ENCODE data around the gene BCKDHB.

The BCKDHB gene

DNA sequence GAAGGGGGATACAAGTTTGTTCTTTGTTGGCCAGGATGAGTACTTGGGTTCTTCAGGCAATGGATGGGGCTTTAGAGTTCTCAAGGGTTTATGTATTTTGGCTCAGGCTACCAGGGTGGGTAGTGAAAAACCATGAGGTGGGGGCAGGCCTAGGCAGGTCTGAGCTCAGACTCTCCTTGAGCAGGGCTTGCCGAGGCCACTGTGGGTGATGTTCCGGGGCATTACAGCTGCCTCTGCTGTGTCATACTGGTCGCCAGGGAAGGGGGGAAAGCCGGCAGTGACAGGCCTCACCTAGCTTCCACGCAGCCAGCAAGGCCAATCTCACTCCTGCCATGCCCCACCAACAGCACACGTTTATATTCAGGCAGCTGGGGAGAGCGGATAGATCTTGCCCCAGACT lies 79.6 kb downstream of the BCKDHB start:
- in situ Hi-C loops (cut with HindIII; ENCODE audit: low sequenced_read_pairs): no loop called here
- no peak for DNase-seq (ENCODE audit: low read depth)
- no peak for TF ChIP-seq CTCF (IDR thresholded peaks at IDR 0.05; ENCODE audit: low read depth, low read length, missing control alignments)

DNA sequence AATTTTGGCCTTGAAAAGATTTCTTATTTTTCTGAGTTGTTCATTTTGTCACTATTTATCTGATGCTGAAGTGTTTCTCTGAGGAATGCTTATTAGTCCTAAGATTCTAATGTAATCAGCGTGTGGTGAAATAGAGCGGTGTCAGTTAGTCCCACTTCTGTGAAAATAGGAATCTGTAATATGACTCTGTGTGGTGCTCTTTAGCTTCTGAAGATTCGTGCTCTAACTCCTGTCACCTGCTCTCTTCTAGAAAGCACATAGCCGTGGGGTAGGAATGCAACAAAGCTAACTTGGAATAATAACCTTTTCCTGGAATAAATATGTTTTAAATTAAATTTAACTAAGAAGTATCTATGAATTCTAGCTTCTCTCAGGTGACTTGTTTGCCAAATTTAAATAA lies 90.4 kb downstream of the BCKDHB start:
- H3K4me3 ChIP-seq (ENCODE audit: low read depth, low read length): no peak overlapping the region
- no peak for DNase-seq (ENCODE audit: low read depth)
- in situ Hi-C loops (cut with HindIII; ENCODE audit: low sequenced_read_pairs): no loop called here
- TF ChIP-seq CTCF (IDR thresholded peaks at IDR 0.05; ENCODE audit: low read depth, low read length, missing control alignments): no peak

More for the DNA sequence above, 79.6 kb downstream of the BCKDHB start:
- no peak overlapping the region for H3K4me3 ChIP-seq (ENCODE audit: low read depth, low read length)

GRCh38 chr6:80197474-80197873 lies 91.0 kb downstream of the BCKDHB start:
- no peak for TF ChIP-seq CTCF (IDR thresholded peaks at IDR 0.05; ENCODE audit: low read depth, low read length, missing control alignments)
- no peak overlapping the region for H3K4me3 ChIP-seq (ENCODE audit: low read depth, low read length)
- no peak for DNase-seq (ENCODE audit: low read depth)
- in situ Hi-C loops (cut with HindIII; ENCODE audit: low sequenced_read_pairs): no loop called here

DNA sequence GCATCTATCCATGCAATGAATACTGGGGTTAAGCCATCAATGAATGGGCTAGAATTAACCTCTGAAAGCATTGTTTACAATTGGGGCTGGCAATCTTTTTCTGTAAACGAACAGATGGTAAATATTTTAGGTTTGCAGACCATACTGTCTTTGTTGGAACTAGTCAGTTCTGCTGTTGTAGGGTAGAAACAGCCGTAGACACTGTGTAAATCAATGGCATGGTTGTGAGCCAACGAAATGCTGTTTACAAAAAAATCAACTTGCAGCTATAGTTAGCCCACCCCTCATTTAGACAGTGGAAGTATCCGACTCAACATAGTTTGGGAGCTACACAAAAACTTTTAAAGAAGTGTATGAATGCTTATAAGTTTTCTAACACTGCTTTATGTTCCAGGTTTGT lies 91.5 kb downstream of the BCKDHB start:
- TF ChIP-seq CTCF (IDR thresholded peaks at IDR 0.05; ENCODE audit: low read depth, low read length, missing control alignments): no peak
- no peak for DNase-seq (ENCODE audit: low read depth)
- in situ Hi-C loops (cut with HindIII; ENCODE audit: low sequenced_read_pairs): no loop called here
- no peak overlapping the region for H3K4me3 ChIP-seq (ENCODE audit: low read depth, low read length)

- TF ChIP-seq CTCF (IDR thresholded peaks at IDR 0.05; ENCODE audit: low read depth, low read length, missing control alignments): no peak
- in situ Hi-C loops (cut with HindIII; ENCODE audit: low sequenced_read_pairs): no loop called here
- DNase-seq (ENCODE audit: low read depth): no peak
- no peak overlapping the region for H3K4me3 ChIP-seq (ENCODE audit: low read depth, low read length)
Observed at GRCh38 chr6:80203283-80203682, 96.8 kb downstream of the BCKDHB start.

GRCh38 chr6:80205404-80205803 lies 98.9 kb downstream of the BCKDHB start:
- TF ChIP-seq CTCF (IDR thresholded peaks at IDR 0.05; ENCODE audit: low read depth, low read length, missing control alignments): no peak
- H3K4me3 ChIP-seq (ENCODE audit: low read depth, low read length): no peak overlapping the region
- no peak for DNase-seq (ENCODE audit: low read depth)
- in situ Hi-C loops (cut with HindIII; ENCODE audit: low sequenced_read_pairs): no loop called here

GRCh38 chr6:80206758-80207157 lies 100.3 kb downstream of the BCKDHB start:
- no peak for DNase-seq (ENCODE audit: low read depth)
- no peak for TF ChIP-seq CTCF (IDR thresholded peaks at IDR 0.05; ENCODE audit: low read depth, low read length, missing control alignments)
- in situ Hi-C loops (cut with HindIII; ENCODE audit: low sequenced_read_pairs): no loop called here
- H3K4me3 ChIP-seq (ENCODE audit: low read depth, low read length): no peak overlapping the region
